CD4-positive, alpha-beta T cell treated with Interleukin-12 subunit alpha and Interleukin-12 subunit beta, for 1 hour (primary cell): ENCODE data around the gene ERC2.

Source experiments
- DNase-seq: peaks from one replicate; pipeline ENCODE4 v3.0.0-alpha.2; 2020

ERC2 gene

DNA sequence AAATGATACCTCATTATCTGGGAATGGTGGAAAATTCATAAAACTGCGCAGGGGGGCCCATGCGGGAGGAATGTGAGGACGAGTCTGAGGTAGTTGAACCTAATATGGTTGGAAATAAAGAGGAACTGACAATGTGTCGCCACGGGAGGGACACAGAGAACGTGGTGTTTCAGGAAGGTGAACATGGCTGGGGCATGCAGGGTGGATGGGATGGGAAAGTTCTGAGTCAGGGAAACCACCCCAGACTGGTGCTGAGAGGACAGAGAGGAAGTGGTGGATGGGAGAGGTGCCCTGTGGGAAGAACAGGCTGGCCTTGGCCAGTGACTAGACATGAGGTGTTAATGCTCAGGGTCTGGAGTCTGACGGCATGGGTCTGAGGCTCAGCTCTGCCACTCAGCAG is 844.0 kb downstream of the ERC2 start:
- peak; percentile 20 for DNase-seq

- DNase-seq = no peak
These were observed 844.5 kb downstream of the ERC2 start for GRCh38 chr3:55623786-55624185.

DNA sequence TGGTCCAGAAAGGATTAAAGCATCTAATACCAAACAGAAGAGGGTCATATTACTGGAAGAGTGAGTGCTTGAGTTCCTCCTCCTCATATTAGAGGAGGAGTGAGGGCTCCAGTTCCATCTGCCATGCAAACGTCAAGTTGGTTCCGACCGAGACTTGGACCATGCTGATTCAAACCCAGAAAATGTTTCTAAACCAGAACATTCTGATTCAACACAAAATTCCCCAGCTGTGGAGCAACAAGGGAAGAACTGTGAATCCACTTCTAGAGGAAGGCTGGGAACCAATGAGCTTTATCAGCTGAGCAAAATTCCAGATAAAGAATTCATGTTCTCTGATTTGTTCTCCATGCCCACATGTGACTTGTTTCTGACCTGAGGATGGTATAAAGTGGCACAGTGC is 845.5 kb downstream of the ERC2 start:
- no peak for DNase-seq

DNA sequence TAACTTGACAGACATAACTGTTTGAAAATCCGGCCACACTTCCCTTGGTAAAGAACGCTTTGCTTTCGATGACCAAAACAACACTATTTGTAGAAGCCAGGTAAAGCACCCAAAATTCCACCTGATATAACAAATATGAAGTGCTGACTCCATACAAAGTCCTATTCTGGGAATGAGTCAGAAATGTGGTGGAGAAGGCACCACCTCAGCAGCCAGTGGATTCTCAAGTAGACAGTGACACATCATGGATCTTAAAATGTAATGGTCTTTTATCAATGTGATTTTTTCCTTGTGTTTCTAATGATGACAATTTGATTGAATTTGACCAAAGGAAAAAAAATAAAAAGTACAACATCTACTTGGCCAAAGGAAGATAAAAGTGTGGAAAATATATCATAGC is 846.2 kb downstream of the ERC2 start:
- DNase-seq = no peak

GRCh38 chr3:55621648-55622047 is 846.6 kb downstream of the ERC2 start:
- DNase-seq = no peak

DNA sequence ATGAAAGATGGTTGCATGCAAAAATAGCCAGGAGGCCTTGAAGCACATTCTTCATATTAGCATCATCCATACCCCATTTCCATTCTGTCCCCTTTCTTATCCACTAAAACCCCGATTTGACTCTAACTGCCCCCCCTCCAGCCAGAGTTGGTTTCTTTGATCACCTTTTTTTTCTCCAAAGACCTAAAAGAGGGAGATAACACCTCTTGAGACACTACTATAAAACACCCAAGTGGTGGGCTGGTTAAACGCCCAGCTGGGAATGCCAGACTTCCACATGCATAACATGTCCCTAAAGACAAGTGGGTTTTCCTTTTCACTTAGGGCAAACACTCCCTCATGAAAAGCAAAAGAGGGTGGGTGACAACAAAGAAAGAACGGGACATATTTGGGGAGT is 847.2 kb downstream of the ERC2 start:
- DNase-seq = no peak

DNA sequence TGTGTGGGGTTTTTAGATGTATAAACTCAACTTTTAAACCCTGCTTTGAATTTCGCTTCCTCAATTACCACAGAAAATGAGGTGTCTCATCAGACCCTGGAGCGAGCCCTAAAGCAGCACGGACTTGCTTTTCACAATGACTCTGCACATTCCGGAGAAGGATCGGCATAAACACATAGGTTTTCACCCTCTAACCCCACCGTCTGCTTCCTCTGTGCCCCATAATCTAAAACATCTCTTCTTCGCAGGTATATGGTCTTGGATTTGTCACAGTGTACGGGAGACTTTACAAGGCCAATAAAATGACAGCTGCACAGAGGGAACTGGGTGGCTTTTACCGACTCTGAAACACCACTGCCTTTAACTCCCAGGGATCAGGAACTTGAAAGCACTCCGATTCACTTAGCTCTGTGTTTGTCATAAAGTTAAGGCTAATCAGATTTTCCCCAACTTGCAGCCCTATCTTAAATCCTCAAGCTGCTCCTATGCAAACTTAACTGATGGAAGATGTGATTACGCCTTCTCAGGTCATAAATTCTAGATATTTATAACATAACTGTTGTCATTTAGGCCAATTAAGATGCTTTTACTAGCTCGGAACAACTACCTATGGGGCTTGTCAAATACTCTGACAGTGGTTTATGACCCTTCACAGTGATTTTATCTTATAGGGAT is 847.8 kb downstream of the ERC2 start:
- DNase-seq = no peak

GRCh38 chr3:55619046-55619808 is 849.0 kb downstream of the ERC2 start:
- DNase-seq = no peak

GRCh38 chr3:55617385-55617784 is 850.9 kb downstream of the ERC2 start:
- no peak for DNase-seq

DNA sequence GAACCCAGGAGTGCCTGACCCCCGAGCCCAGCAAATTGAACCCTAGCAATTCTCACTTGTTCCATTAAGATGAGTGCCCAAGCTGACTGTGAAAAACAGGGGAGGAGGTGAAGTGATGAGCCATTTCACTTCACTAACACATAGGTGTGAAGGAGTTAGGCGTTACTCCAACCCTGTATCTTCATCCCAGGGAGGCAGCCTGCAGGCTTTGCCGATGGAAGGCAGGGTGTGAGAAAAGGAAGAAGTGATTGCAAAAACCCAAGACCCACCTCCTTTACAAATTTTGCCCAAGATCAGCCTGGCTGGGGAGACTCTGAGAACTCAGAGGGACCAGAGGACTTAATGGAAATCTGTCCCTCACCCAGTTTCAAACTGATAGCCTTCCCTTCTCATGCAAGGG is 851.5 kb downstream of the ERC2 start:
- DNase-seq = no peak

- DNase-seq = no peak
These were observed 852.5 kb downstream of the ERC2 start for GRCh38 chr3:55615694-55616295.

GRCh38 chr3:55615039-55615693 is 853.1 kb downstream of the ERC2 start:
- DNase-seq = no peak

DNA sequence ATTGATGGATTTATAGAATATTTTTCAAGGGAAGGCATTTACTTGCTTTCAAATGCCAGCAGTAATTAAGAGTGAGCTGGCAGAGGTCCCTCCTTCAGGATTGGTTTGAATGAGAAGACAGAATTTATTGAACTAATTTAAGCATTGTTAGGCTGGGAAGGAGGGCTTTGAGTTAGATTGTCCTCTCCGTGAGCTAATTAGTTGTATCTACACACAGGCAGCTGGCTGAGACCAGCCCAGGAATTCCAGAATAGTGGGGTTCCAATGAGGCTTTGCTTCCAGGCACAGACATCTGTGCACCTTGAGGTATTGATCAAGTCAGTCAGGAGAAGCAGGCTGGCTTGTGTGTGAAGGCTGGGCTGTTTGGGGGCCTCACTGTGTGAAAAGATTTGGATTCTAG is 857.1 kb downstream of the ERC2 start:
- no peak for DNase-seq

- DNase-seq = no peak
These were observed 858.9 kb downstream of the ERC2 start for GRCh38 chr3:55609230-55609827.

DNA sequence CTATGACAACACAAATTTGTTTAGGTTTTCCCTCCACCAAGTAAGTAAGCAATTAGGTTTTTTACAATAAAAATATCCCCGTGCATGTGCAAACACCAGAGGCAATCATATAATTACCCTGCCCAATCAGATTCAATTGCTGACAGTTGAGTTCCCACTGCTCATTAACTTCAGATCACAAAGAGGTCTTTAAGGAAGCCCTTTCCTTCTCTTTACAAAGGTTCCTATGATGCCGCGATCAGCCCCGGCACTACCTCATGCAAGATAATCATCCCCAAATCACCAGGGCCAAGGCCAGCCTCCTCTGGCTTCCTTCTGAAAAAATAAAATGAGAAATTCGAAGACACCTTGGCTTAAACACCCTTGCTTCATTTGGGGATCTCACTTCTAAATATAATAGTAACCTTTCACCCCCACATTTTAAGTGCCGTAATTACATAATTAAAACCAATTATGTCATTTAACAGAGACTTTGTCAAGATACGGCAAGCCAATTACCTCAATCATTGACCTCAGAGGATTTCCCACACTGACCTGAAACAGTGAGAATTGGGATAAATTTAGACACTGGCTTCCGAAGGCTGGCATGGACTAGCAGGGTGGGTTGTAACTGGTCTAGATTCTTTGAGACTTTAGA is 859.8 kb downstream of the ERC2 start:
- DNase-seq = no peak

DNA sequence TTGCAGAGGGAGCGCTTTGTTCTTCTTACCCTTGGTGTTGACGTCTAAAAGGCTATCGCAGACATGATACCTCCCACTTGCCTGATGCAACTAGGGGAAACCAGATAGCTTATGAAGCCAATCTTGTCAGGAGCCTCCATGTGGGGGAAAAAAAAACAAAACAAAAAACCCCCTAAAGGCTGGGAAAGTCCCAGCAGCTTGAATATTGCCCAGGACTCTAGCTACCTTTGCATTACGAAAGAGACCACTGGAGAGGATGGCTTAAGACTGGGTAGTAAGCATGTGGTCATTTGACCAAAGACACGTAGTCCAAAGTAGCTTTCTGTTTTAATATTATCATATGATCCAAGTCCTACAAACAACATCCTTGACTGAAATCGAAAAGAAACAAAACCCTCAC is 860.4 kb downstream of the ERC2 start:
- no peak for DNase-seq

DNA sequence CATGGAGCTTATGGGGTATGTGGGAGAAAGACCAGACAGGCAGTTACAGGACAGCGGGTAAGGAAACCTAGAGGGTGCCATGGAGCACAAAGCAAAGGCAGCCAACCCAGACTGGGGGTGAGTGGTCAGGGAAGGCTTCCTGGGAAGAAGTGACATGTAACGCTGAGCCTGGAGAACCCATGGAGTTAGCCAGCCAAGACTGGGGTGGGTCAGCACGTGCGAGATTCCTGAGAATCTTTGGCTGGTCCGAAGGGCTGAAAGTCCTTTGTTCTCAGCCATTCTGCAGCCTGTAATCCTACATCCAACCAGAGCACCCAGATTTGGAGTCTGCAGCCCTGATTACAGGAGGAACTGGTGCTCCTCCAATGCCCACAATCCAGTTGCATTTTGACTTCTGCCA is 861.1 kb downstream of the ERC2 start:
- no peak for DNase-seq

DNA sequence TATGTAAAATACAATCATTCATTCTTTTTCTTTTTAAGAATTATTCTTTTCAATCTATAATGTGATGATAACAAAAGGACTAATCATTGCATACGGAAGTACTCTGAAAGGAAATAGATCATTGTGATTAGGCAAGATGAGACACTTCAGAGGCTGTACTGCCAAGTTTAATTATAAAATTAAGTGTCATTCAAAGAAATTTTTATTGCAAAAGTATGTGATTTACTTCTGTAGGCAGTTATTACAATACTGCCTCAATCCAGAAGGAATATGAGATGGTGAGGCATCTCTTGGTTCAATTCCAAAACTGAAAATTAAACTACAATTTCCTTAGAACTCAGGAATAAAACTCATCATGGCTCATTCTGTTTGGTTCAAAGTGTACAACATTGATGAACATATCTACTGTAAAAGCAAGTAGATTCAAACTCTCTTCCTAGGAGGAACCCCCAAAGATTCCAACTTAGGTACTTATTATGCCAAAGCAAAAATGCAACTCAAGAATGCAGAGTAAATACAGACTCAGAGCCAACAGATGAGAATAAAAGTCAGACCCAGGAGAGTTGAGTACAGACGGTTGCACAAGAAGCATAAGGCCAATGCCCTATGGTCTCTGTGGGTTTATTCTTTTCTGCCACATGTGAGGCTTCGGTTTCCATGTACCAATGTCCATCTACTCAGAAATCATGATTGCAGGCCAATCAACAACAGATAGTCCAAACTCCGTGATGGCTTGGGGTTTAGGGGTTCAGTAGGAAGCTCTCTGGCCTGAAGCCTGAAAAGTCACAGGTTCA is 862.6 kb downstream of the ERC2 start:
- no peak for DNase-seq

DNA sequence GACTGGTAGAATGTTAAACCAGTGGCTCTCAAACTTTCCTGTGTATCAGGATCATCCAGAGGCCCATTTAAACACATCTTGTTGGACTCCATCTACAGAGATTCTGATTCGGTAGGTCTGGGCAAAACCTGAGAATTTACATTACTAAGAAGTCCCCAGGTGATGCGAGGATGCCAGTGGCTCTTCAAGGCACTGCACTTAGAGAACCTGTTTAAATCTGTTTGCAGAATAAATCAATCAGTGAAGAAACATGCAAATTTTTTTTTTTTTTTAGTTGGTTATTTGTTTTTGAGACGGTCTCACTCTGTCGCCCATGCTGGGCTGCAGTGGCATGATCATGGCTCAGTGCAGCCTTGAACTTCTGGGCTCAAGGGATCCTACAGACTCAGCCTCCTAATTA is 863.4 kb downstream of the ERC2 start:
- no peak for DNase-seq

DNA sequence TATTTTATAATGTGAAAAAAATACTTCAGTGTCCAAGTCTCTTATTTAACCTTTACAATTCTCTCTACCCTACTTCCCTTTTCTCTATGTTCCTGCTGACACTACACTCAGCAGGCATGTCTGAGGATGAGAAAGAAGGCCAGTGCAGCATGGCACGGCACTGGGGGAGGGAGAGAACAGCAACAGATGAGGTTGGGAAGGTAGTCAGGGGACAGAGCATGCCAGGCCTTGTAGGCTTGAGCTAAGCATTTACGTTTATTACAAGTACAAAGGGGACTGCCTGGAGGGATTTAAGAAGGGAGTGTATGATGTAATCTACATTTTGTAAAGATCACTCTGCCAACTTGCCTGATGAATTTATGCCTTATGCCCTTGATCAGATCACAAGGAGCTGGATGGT is 863.9 kb downstream of the ERC2 start:
- DNase-seq = no peak

- no peak for DNase-seq
These were observed 866.7 kb downstream of the ERC2 start for GRCh38 chr3:55601366-55602080.
